ENCODE data around the gene ZNF653.

The ZNF653 gene

DNA sequence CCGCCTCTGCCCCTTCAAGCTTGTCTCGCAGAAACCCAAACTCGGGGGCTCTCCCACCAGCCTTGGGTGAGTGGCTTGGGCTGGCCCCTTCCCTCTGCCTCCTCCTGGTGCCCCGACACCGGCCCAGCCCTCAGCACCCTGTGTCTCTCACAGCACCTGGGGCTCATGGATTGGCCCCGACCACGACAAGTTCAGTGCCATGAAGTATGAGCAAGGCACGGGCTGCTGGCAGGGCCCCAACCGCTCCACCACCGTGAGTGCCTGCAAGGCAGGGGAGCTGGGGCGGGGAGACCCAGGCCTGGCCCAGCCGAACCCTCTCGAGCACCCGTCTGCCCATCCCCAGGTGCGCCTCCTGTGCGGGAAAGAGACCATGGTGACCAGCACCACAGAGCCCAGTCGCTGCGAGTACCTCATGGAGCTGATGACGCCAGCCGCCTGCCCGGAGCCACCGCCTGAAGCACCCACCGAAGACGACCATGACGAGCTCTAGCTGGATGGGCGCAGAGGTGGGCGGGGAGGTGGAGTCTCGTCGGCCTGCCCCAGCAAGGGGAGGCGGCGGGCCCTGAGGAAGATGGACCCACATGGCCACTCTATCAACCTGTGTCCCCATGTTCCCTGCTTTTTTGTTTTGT is 56.6 kb downstream of the ZNF653 start:
- DNase-seq (ENCODE audit: extremely low read depth, low read depth): no peak
- TF ChIP-seq, protein P1, sequence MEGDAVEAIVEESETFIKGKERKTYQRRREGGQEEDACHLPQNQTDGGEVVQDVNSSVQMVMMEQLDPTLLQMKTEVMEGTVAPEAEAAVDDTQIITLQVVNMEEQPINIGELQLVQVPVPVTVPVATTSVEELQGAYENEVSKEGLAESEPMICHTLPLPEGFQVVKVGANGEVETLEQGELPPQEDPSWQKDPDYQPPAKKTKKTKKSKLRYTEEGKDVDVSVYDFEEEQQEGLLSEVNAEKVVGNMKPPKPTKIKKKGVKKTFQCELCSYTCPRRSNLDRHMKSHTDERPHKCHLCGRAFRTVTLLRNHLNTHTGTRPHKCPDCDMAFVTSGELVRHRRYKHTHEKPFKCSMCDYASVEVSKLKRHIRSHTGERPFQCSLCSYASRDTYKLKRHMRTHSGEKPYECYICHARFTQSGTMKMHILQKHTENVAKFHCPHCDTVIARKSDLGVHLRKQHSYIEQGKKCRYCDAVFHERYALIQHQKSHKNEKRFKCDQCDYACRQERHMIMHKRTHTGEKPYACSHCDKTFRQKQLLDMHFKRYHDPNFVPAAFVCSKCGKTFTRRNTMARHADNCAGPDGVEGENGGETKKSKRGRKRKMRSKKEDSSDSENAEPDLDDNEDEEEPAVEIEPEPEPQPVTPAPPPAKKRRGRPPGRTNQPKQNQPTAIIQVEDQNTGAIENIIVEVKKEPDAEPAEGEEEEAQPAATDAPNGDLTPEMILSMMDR (IDR thresholded peaks at IDR 0.05; ENCODE audit: low read depth, low read length, missing control alignments): no peak
- H3K4me3 ChIP-seq (replicated peaks; ENCODE audit: low read depth, low read length): no peak overlapping the region

DNA sequence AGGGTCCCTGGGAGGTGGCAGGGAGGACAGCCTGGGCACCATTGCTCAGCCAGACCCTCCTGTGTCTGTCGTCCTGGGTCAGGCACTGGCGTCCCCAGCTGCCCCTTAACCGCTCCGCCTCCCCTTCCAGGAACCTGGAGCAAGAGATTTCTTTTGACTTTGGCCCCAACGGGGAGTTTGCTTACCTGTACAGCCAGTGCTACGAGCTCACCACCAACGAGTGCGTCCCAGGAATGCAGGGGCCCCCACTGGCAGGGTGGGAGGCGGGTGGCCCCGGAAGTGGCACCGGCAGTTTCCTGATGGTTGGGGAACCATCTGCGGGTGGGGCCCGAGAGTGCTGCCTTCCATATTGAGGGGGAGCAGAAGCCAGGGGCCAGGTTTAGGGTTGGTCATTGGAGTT is 57.2 kb downstream of the ZNF653 start:
- TF ChIP-seq, protein P1 (IDR thresholded peaks at IDR 0.05; ENCODE audit: low read depth, low read length, missing control alignments): no peak
- H3K4me3 ChIP-seq (replicated peaks; ENCODE audit: low read depth, low read length): no peak overlapping the region
- DNase-seq (ENCODE audit: extremely low read depth, low read depth): no peak

- H3K4me3 ChIP-seq (replicated peaks; ENCODE audit: low read depth, low read length): no peak overlapping the region
- DNase-seq (ENCODE audit: extremely low read depth, low read depth): no peak
- TF ChIP-seq, protein P1 (IDR thresholded peaks at IDR 0.05; ENCODE audit: low read depth, low read length, missing control alignments): no peak
Measured at GRCh38 chr19:11447347-11448262, 58.0 kb downstream of the ZNF653 start.

DNA sequence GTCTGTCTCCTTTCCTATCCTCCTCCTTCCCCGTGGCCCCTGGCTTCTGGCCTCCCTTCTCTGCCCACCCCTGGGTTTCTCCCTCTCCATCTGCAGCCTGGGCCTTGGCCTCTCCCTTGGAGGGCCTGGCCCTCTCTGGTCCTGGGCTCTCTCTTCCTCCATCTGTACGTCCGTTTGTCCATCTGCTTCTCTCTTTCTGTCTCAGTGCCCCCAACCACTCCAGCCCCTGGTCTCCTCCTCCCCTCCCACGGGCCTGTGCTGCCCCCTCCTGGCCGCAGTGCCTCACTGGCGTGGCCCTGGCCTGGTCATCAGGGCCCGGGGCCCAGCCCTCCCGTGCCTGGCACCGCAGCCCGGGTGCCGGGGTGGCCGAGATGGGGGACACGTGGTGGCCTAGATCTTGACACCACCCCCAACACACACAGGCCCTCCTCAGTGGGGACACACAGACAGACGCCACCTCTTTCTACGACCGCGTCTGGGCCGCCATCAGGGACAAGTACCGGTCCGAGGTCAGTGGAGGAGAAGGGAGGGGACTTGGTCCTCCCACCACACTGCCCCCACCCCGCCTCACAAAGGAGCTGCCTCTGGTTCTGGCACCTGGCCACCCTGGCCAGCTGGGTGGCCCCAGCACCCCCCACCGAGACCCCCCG is 58.9 kb downstream of the ZNF653 start:
- TF ChIP-seq, protein P1 (IDR thresholded peaks at IDR 0.05; ENCODE audit: low read depth, low read length, missing control alignments): peak; percentile 76
- no peak for DNase-seq (ENCODE audit: extremely low read depth, low read depth)
- no peak overlapping the region for H3K4me3 ChIP-seq (replicated peaks; ENCODE audit: low read depth, low read length)

DNA sequence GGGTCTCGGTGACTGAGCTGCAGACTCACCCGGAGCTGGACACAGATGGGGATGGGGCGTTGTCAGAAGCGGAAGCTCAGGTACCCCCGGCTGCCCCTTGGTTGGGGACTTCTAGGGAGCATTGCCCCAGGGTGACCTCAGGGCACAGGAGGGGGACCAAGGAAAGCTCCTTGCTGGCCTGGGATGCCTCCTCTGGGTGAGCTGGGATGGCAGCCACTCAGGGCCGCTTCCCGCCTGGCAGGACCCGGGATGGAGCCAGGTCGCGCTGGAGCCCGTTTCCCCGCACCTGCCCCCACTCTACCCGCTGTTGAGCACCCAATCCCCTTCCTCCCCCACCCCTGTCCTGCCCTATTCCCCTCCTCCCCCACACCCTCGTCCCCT is 59.4 kb downstream of the ZNF653 start:
- TF ChIP-seq, protein P1 (IDR thresholded peaks at IDR 0.05; ENCODE audit: low read depth, low read length, missing control alignments): no peak
- no peak overlapping the region for H3K4me3 ChIP-seq (replicated peaks; ENCODE audit: low read depth, low read length)
- no peak for DNase-seq (ENCODE audit: extremely low read depth, low read depth)

- TF ChIP-seq, protein P1 (IDR thresholded peaks at IDR 0.05; ENCODE audit: low read depth, low read length, missing control alignments): no peak
- DNase-seq (ENCODE audit: extremely low read depth, low read depth): no peak
- H3K4me3 ChIP-seq (replicated peaks; ENCODE audit: low read depth, low read length): no peak overlapping the region
Measured at GRCh38 chr19:11445141-11445540, 60.5 kb downstream of the ZNF653 start.
